ENCODE data around the gene CPEB2.

CPEB2 gene

GRCh38 chr4:15117270-15117946 lies 115.1 kb downstream of the CPEB2 start:
- peak; percentile 69 for DNase-seq (ENCODE audit: low spot score)

- DNase-seq (ENCODE audit: low spot score), result peak; percentile 46
These were observed 116.0 kb downstream of the CPEB2 start for GRCh38 chr4:15118292-15118691.
